Astrocyte (in vitro differentiated cells and primary cell): ENCODE data around the gene RND3. TPM values are rescaled to one million over a fixed set of nuclear protein-coding genes. Genes with fewer than 3 reads are reported as not detected.
A peak's percentile ranks its signal among the peaks of the same experiment; 100 is the strongest.

ENCODE experiments used
- DNase-seq: peaks from one replicate; pipeline ENCODE4 v3.0.0-alpha.2; 2010; ENCODE audit warnings: low read depth
- FAIRE-seq: peaks from 2 replicates; lab custom pipeline; 2011; peaks lifted over from hg19 to GRCh38; lab: Jason Lieb, UNC
- H2AFZ ChIP-seq: 2 replicates; pipeline ENCODE4 v1.6.0; 2012; ENCODE audit warnings: low read depth, low read length, inconsistent platforms
- H3K27ac ChIP-seq: 2 replicates; pipeline ENCODE4 v1.5.1; 2011; ENCODE audit warnings: low read depth, low read length, inconsistent platforms
- H3K27me3 ChIP-seq: 2 replicates; pipeline ENCODE4 v1.6.0; 2011; ENCODE audit warnings: low read length, inconsistent platforms; ENCODE audit not compliant: insufficient read depth
- H3K36me3 ChIP-seq: 2 replicates; pipeline ENCODE4 v1.5.1; 2011; ENCODE audit warnings: low read length, inconsistent platforms; ENCODE audit not compliant: insufficient read depth
- H3K4me1 ChIP-seq: 2 replicates; pipeline ENCODE4 v1.5.1; 2011; ENCODE audit warnings: low read length, inconsistent platforms; ENCODE audit not compliant: insufficient read depth
- H3K4me2 ChIP-seq: 2 replicates; pipeline ENCODE4 v1.6.0; 2012; ENCODE audit warnings: low read length, inconsistent platforms
- H3K4me3 ChIP-seq: 2 replicates; pipeline ENCODE4 v1.5.1; 2011; ENCODE audit warnings: low read depth, mild to moderate bottlenecking, low read length, inconsistent platforms; ENCODE audit not compliant: insufficient read depth
- H3K79me2 ChIP-seq: 2 replicates; pipeline ENCODE4 v1.6.0; 2012; ENCODE audit warnings: mild to moderate bottlenecking, low read length, inconsistent platforms; ENCODE audit not compliant: insufficient read depth
- H3K9ac ChIP-seq: 2 replicates; pipeline ENCODE4 v1.6.0; 2012; ENCODE audit warnings: mild to moderate bottlenecking, low read length, inconsistent platforms
- H3K9me3 ChIP-seq: 2 replicates; pipeline ENCODE4 v1.5.1; 2012; ENCODE audit warnings: low read depth, mild to moderate bottlenecking, low read length, inconsistent platforms; ENCODE audit not compliant: insufficient read depth
- H4K20me1 ChIP-seq: 2 replicates; pipeline ENCODE4 v1.6.0; 2012; ENCODE audit warnings: low read length, inconsistent platforms; ENCODE audit not compliant: insufficient read depth
- H3K27ac Mint-ChIP-seq: one replicate; pipeline ENCODE4 v1.8.0; 2021; ENCODE audit warnings: mild to moderate bottlenecking, mixed read lengths; ENCODE audit not compliant: unreplicated experiment
- H3K27me3 Mint-ChIP-seq: one replicate; pipeline ENCODE4 v1.8.0; 2021; ENCODE audit warnings: low read depth, mixed read lengths; ENCODE audit not compliant: unreplicated experiment
- H3K36me3 Mint-ChIP-seq: one replicate; pipeline ENCODE4 v1.8.0; 2021; ENCODE audit warnings: low read depth, mixed read lengths; ENCODE audit not compliant: unreplicated experiment
- H3K4me1 Mint-ChIP-seq: one replicate; pipeline ENCODE4 v1.8.0; 2021; ENCODE audit warnings: low read depth, mixed read lengths; ENCODE audit not compliant: unreplicated experiment
- H3K4me3 Mint-ChIP-seq: one replicate; pipeline ENCODE4 v1.8.0; 2021; ENCODE audit warnings: mild to moderate bottlenecking, moderate library complexity, mixed read lengths; ENCODE audit not compliant: unreplicated experiment
- H3K9me3 Mint-ChIP-seq: one replicate; pipeline ENCODE4 v1.8.0; 2021; ENCODE audit warnings: mild to moderate bottlenecking, mixed read lengths; ENCODE audit not compliant: unreplicated experiment
- CTCF ChIP-seq: IDR thresholded peaks from 2 replicates; pipeline ENCODE4 v1.5.1; 2011; ENCODE audit warnings: low read depth, mild to moderate bottlenecking, inconsistent platforms, low read length, moderate library complexity; ENCODE audit not compliant: insufficient read depth
- EZH2 ChIP-seq: IDR thresholded peaks from 2 replicates; pipeline ENCODE4 v1.6.1; 2012; ENCODE audit warnings: mild to moderate bottlenecking, low read length, inconsistent platforms; ENCODE audit not compliant: insufficient read depth
- total RNA-seq: library from RNA; stranded (reverse); gene quantifications from 2 replicates; pipeline ENCODE4 v1.2.1, GENCODE V29; 2021

The RND3 gene
- total RNA-seq, 1 donor from 2014 or later, result 117 TPM

DNA sequence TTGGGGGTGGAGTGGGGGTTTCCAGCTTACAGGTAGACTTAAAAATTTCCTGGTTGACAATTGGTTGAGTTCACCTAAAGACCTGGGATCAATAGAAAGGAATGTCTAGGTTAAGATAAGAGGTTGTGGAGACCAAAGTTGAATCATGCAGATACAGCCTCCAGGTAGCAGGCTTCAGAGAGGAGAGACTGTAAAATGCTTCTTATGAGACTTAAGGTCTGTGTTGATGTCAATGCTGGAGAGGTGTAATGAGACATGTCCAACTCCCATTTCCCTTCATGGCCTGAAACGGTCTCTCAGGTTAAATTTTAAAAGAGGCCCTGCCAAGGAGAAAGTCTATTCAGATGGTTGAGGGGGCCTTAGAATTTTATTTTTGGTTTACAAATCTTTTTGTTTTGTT, 38.5 kb upstream of the RND3 start:
- Mint-ChIP-seq H3K4me1 (peaks cover 37% of the 10 kb centered on the region), H3K9me3 (peaks cover 5% of the 10 kb centered on the region), H3K27ac (peak overlapping the region; percentile 94), H3K4me3 (peak overlapping the region; percentile 34), H3K36me3 (no peaks in the 10 kb centered on the region), H3K27me3 (no peaks in the 10 kb centered on the region)
- FAIRE-seq, result no peak
- Histone ChIP-seq H4K20me1 (no peaks in the 10 kb centered on the region), H3K4me3 (no peak overlapping the region), H3K27me3 (no peaks in the 10 kb centered on the region), H2AFZ (no peak overlapping the region), H3K36me3 (no peaks in the 10 kb centered on the region), H3K9me3 (no peaks in the 10 kb centered on the region), H3K27ac (peak overlapping the region; percentile 85), H3K4me1 (peaks cover 20% of the 10 kb centered on the region), H3K9ac (peak overlapping the region; percentile 49), H3K79me2 (no peaks in the 10 kb centered on the region), H3K4me2 (no peak overlapping the region)
- no peak for DNase-seq
- TF ChIP-seq CTCF (no peak), EZH2 (no peak)

DNA sequence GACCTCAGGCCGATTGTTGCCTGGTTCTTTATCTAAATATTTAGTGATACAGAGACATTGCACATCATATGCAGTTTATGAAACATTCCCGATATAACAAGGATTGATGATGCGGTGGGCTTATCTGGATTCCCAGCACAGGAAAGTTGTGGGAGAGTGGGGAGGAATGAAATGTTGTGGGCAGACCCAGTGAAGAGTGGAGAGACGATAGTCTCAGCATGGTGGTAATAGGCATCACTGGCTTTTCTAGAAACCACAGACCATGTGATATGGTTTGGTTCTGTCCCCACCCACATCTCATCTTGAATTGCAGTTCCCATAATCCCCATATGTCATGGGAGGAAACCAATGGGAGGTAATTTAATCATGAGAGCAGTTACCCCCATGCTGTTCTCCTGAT, 34.8 kb upstream of the RND3 start:
- H2AFZ ChIP-seq, result no peak overlapping the region
- peaks cover 5% of the 10 kb centered on the region for H3K9me3 Mint-ChIP-seq
- H3K27ac ChIP-seq, result no peak overlapping the region
- no peak overlapping the region for H3K9ac ChIP-seq
- no peaks in the 10 kb centered on the region for H3K9me3 ChIP-seq
- FAIRE-seq (peak; percentile 29), DNase-seq (peak; percentile 33)
- TF ChIP-seq EZH2 (no peak), CTCF (no peak)
- no peaks in the 10 kb centered on the region for H3K79me2 ChIP-seq
- no peak overlapping the region for H3K4me3 Mint-ChIP-seq
- no peaks in the 10 kb centered on the region for H3K36me3 ChIP-seq
- H3K27me3 ChIP-seq, result no peaks in the 10 kb centered on the region
- H3K4me2 ChIP-seq, result no peak overlapping the region
- H3K4me3 ChIP-seq, result no peak overlapping the region
- no peaks in the 10 kb centered on the region for H4K20me1 ChIP-seq
- peaks cover 11% of the 10 kb centered on the region for H3K4me1 ChIP-seq
- peaks cover 26% of the 10 kb centered on the region for H3K4me1 Mint-ChIP-seq
- H3K27me3 Mint-ChIP-seq, result no peaks in the 10 kb centered on the region
- H3K36me3 Mint-ChIP-seq, result no peaks in the 10 kb centered on the region
- no peak overlapping the region for H3K27ac Mint-ChIP-seq

DNA sequence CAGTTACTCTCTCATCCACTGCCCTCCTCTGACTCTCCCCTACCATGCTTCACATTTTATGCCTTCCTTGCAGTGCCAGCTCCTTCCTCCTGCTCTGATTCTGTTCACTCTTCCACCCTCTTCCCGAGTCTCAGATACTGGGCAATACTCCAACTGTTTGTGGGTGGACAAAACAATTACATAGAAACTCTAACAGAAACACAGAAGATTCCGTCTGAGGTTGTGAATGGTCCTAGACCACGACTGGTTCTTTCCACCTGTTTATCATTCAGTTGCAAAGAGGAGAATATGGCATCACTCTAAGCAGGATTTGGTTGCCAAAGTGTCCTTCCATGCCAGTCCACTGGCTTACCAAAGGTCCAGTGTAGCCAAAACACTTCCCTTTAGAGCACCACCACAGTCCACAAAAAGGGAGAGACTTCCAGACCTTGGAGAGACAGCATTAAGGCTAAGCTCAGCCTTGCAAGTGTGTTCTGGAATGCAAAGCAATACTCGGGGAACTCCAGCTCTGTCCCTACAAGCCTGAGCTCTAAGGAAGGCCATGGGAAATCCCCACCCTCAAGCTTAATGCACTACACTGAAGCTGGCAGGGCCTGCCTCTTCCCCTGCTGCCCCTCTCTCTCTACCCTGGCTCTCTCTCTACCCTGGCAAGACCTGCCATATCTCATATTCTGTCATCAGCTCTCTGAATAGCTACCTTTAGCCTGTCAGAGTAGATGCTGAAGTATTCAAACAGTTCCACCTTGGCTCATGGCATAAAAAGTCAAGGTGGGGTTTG, 33.6 kb upstream of the RND3 start:
- peak overlapping the region; percentile 15 for H3K4me2 ChIP-seq
- H3K79me2 ChIP-seq, result no peaks in the 10 kb centered on the region
- no peak overlapping the region for H3K4me3 ChIP-seq
- no peak overlapping the region for H3K4me3 Mint-ChIP-seq
- H3K36me3 ChIP-seq, result no peaks in the 10 kb centered on the region
- no peaks in the 10 kb centered on the region for H4K20me1 ChIP-seq
- H3K27me3 Mint-ChIP-seq, result no peaks in the 10 kb centered on the region
- no peaks in the 10 kb centered on the region for H3K27me3 ChIP-seq
- FAIRE-seq, result peak; percentile 39
- H3K9me3 ChIP-seq, result no peaks in the 10 kb centered on the region
- H3K27ac ChIP-seq, result peak overlapping the region; percentile 41
- peak overlapping the region; percentile 49 for H3K27ac Mint-ChIP-seq
- peaks cover 11% of the 10 kb centered on the region for H3K4me1 ChIP-seq
- no peak overlapping the region for H3K9ac ChIP-seq
- DNase-seq, result peak; percentile 70
- H2AFZ ChIP-seq, result peak overlapping the region; percentile 12
- no peaks in the 10 kb centered on the region for H3K36me3 Mint-ChIP-seq
- peaks cover 5% of the 10 kb centered on the region for H3K9me3 Mint-ChIP-seq
- peaks cover 16% of the 10 kb centered on the region for H3K4me1 Mint-ChIP-seq
- TF ChIP-seq CTCF, result no peak
- TF ChIP-seq EZH2, result no peak
